Astrocyte of the spinal cord (primary cell): Measurements from ENCODE around the gene NAP1L1.

ENCODE experiments used
- DNase-seq: peaks from one replicate; pipeline ENCODE4 v3.0.0; 2011; ENCODE audit warnings: low read depth, low spot score
- H3K4me3 ChIP-seq: 2 replicates; pipeline ENCODE4 v1.5.1; 2011; ENCODE audit warnings: low read depth, mild to moderate bottlenecking, low read length, moderate library complexity
- in situ Hi-C: cut with HindIII; loops from 2 replicates; pipeline ENCODE4 v1.10.0; 2017; ENCODE audit warnings: low sequenced_read_pairs
- TF ChIP-seq, protein P1 (sequence below): IDR thresholded peaks from 2 replicates; pipeline ENCODE4 v1.5.1; 2012; ENCODE audit warnings: low read depth, mild to moderate bottlenecking, low read length, inconsistent platforms

The NAP1L1 gene

GRCh38 chr12:76103958-76104357 is 19.5 kb upstream of the NAP1L1 start:
- in situ Hi-C loops = no loop called here
- no peak overlapping the region for H3K4me3 ChIP-seq
- TF ChIP-seq, protein P1, sequence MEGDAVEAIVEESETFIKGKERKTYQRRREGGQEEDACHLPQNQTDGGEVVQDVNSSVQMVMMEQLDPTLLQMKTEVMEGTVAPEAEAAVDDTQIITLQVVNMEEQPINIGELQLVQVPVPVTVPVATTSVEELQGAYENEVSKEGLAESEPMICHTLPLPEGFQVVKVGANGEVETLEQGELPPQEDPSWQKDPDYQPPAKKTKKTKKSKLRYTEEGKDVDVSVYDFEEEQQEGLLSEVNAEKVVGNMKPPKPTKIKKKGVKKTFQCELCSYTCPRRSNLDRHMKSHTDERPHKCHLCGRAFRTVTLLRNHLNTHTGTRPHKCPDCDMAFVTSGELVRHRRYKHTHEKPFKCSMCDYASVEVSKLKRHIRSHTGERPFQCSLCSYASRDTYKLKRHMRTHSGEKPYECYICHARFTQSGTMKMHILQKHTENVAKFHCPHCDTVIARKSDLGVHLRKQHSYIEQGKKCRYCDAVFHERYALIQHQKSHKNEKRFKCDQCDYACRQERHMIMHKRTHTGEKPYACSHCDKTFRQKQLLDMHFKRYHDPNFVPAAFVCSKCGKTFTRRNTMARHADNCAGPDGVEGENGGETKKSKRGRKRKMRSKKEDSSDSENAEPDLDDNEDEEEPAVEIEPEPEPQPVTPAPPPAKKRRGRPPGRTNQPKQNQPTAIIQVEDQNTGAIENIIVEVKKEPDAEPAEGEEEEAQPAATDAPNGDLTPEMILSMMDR = no peak
- no peak for DNase-seq

DNA sequence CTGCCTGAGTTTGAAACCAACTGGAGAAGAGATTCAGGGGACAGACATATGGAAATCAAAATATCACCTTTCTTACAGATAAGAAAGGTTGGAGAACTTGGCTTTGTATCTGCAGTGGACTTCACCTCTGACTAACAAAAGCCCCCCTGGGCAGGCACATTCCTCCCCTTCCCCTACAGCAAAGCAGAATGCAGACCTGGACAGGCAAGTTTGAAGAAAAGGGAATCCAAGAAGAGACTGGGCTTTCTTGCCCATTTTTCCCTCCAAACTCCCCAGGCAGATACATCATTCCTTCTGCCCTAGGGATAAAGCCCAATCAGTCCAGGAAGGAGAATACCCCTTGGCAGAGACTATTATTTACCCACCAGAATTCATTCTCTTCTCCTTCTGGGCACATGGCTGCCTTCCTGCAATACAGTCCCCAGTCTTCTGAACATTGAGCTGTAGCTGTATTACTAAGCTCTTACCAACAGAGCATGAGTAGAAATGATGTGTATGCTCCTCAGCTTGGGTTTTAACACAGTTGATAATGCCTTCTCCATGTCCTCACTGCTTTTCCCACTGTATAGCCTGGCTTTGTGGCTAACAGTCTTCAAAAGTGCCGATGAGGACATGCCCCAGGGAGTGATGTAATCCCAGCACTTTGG is 17.4 kb upstream of the NAP1L1 start:
- TF ChIP-seq, protein P1 = no peak
- no peak overlapping the region for H3K4me3 ChIP-seq
- in situ Hi-C loops = no loop called here
- DNase-seq = no peak

- no peak overlapping the region for H3K4me3 ChIP-seq
- TF ChIP-seq, protein P1 = no peak
- in situ Hi-C loops = no loop called here
- DNase-seq = no peak
Observed at GRCh38 chr12:76096079-76096646, 11.7 kb upstream of the NAP1L1 start.

- no peak overlapping the region for H3K4me3 ChIP-seq
- TF ChIP-seq, protein P1 = no peak
- DNase-seq = no peak
- in situ Hi-C loops = no loop called here
Observed at GRCh38 chr12:76094754-76095153, 10.3 kb upstream of the NAP1L1 start.

DNA sequence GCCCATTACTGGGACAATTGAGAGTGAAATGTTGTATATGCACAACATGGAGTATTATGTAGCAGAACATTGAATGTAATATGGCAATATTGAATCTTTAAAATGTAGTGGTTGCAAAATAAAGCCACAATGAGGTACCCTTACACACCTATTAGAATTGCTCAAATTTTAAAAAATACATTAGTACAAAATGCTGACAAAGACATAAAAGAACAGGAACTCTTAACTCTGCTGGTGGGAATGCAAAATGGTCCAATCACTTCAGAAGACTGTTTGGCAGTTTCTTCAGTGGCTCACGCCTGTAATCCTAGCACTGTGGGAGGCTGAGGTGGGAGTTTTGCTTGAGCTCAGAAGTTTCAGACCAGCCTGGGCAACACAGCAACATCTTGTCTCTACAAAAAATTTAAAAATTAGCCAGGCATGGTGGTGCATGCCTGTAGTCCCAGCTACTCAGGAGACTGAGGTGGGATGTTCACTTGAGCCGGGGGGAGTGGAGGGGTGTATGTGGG is 6.8 kb upstream of the NAP1L1 start:
- H3K4me3 ChIP-seq = no peak overlapping the region
- in situ Hi-C loops = no loop called here
- TF ChIP-seq, protein P1 = no peak
- no peak for DNase-seq

DNA sequence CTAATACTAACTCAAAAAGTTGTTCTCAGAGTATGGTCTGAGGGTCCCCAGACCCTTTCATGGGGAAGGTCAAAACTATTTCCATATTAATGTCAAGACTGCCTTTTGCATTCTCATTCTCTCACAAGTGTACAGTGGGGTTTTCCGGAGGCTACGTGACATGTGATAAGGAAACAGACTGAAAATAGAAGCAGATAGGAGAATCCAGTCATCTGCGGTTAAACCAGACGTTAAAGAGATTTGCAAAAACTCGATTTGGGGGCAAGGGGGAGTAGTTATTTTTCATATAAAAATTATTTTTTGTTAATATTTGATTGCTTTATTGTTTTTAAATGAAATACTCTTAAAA is 1.0 kb upstream of the NAP1L1 start:
- H3K4me3 ChIP-seq = peak overlapping the region; percentile 83
- TF ChIP-seq, protein P1 = no peak
- in situ Hi-C loops = no loop called here
- peak; percentile 43 for DNase-seq
